ENCODE measurements around the gene C3orf52. TPM values are rescaled to one million over a fixed set of nuclear protein-coding genes. Genes with fewer than 3 reads are reported as not detected.
A peak's percentile ranks its signal among the peaks of the same experiment; 100 is the strongest.

C3orf52 gene
- total and polyA plus RNA-seq, 2 donors (not counting 1 experiment from before 2014, with no cell fraction given): 0.18 to 3.9 TPM

- Histone ChIP-seq H3K27me3 (replicated peaks in 1 of 4; ENCODE audit: control extremely low read depth in 1 of 4, control insufficient read depth in 3 of 4, insufficient read depth in 4 of 4, low read length in 3 of 4) (no peaks in the 10 kb centered on the region), H2AFZ (ENCODE audit: insufficient read depth, low read depth, low read length, poor library complexity, severe bottlenecking) (peak overlapping the region; percentile 34), H4K20me1 (ENCODE audit: control insufficient read depth, insufficient read depth, low read length, poor library complexity, severe bottlenecking) (no peaks in the 10 kb centered on the region), H3K36me3 (replicated peaks in 1 of 2; ENCODE audit: control extremely low read depth in 1 of 2, control insufficient read depth in 1 of 2, extremely low read depth in 1 of 2, insufficient read depth in 2 of 2, low read length in 1 of 2) (no peaks in the 10 kb centered on the region), H3K27ac (ENCODE audit: low read length in 2 of 2) (peak overlapping the region in 1 of 2 donors; percentile 90), H3K4me2 (replicated peaks; ENCODE audit: low read depth, low read length, poor library complexity, severe bottlenecking) (no peak overlapping the region), H3K4me1 (ENCODE audit: control insufficient read depth in 2 of 2, insufficient read depth in 2 of 2, low read length in 2 of 2) (peaks cover 66 to 73% of the 10 kb centered on the region in 2 donors), H3K4me3 (ENCODE audit: control extremely low read depth in 1 of 5, extremely low read depth in 1 of 5, insufficient read depth in 1 of 5, low read depth in 2 of 5, low read length in 4 of 5) (no peak overlapping the region), H3K9me3 (ENCODE audit: control extremely low read depth in 1 of 3, control insufficient read depth in 2 of 3, insufficient read depth in 1 of 3, low read length in 2 of 3) (no peaks in the 10 kb centered on the region), H3K9ac (ENCODE audit: low read length) (no peak overlapping the region), H3K79me2 (ENCODE audit: control insufficient read depth, insufficient read depth, low read length) (peaks cover 15% of the 10 kb centered on the region)
- peak overlapping the region; percentile 9 for H3K4me3 Mint-ChIP-seq
- no peak for DNase-seq
- ATAC-seq (ENCODE audit: low read depth): no peak
- intact Hi-C loops (cut with micrococcal nuclease): loop anchor here (5.0 kb wide), 2 partner anchors 338 to 858 kb away; partner anchors contain the start of gene GTPBP8
- 96% methylated on average over 5 of the region's 8 CpGs for WGBS (ENCODE audit: insufficient coverage)
- H3K27me3 Mint-ChIP-seq: no peaks in the 10 kb centered on the region
- H3K9me3 Mint-ChIP-seq (ENCODE audit: insufficient read depth): no peaks in the 10 kb centered on the region
- peaks cover 76% of the 10 kb centered on the region for H3K4me1 Mint-ChIP-seq
- peak overlapping the region; percentile 96 for H3K27ac Mint-ChIP-seq
- TF ChIP-seq CTCF (IDR thresholded peaks at IDR 0.05): no peak
- TF ChIP-seq EZH2 (IDR thresholded peaks at IDR 0.05; ENCODE audit: borderline replicate concordance, insufficient read depth, low read depth, low read length, poor library complexity, severe bottlenecking): no peak
- CTCF ChIA-PET: interaction anchor here (0.8 to 2.4 kb wide), 4 partner anchors 9 to 397 kb away, joined by 3 to 10 read pairs (median 6); partner anchors contain the start of gene SLC9C1
- POLR2A ChIA-PET: no interaction called here
Measured at GRCh38 chr3:112134335-112135124, 48.3 kb downstream of the C3orf52 start.

- Histone ChIP-seq H3K27ac (ENCODE audit: low read length in 2 of 2) (no peak overlapping the region), H3K79me2 (ENCODE audit: control insufficient read depth, insufficient read depth, low read length) (peaks cover 15% of the 10 kb centered on the region), H3K9me3 (ENCODE audit: control extremely low read depth in 1 of 3, control insufficient read depth in 2 of 3, insufficient read depth in 1 of 3, low read length in 2 of 3) (no peaks in the 10 kb centered on the region), H3K36me3 (replicated peaks in 1 of 2; ENCODE audit: control extremely low read depth in 1 of 2, control insufficient read depth in 1 of 2, extremely low read depth in 1 of 2, insufficient read depth in 2 of 2, low read length in 1 of 2) (no peaks in the 10 kb centered on the region), H3K9ac (ENCODE audit: low read length) (no peak overlapping the region), H3K27me3 (replicated peaks in 1 of 4; ENCODE audit: control extremely low read depth in 1 of 4, control insufficient read depth in 3 of 4, insufficient read depth in 4 of 4, low read length in 3 of 4) (no peaks in the 10 kb centered on the region), H3K4me1 (ENCODE audit: control insufficient read depth in 2 of 2, insufficient read depth in 2 of 2, low read length in 2 of 2) (peaks cover 52 to 58% of the 10 kb centered on the region in 2 donors), H4K20me1 (ENCODE audit: control insufficient read depth, insufficient read depth, low read length, poor library complexity, severe bottlenecking) (no peaks in the 10 kb centered on the region), H3K4me2 (replicated peaks; ENCODE audit: low read depth, low read length, poor library complexity, severe bottlenecking) (peak overlapping the region; percentile 38), H2AFZ (ENCODE audit: insufficient read depth, low read depth, low read length, poor library complexity, severe bottlenecking) (no peak overlapping the region), H3K4me3 (ENCODE audit: control extremely low read depth in 1 of 5, extremely low read depth in 1 of 5, insufficient read depth in 1 of 5, low read depth in 2 of 5, low read length in 4 of 5) (no peak overlapping the region)
- no peak for TF ChIP-seq EZH2 (IDR thresholded peaks at IDR 0.05; ENCODE audit: borderline replicate concordance, insufficient read depth, low read depth, low read length, poor library complexity, severe bottlenecking)
- no peak for TF ChIP-seq CTCF (IDR thresholded peaks at IDR 0.05)
- ATAC-seq (ENCODE audit: low read depth) (no peak), DNase-seq (peak; percentile 25)
- no peaks in the 10 kb centered on the region for H3K9me3 Mint-ChIP-seq (ENCODE audit: insufficient read depth)
- ChIA-PET POLR2A (interaction anchor here (0.6 kb wide), 1 partner anchor 51 kb away, joined by 4 read pairs; no protein-coding TSS in a partner anchor), CTCF (interaction anchor here (0.6 to 6.0 kb wide), 13 partner anchors 9 to 395 kb away, joined by 3 to 67 read pairs (median 5); partner anchors contain the start of genes CD200 and SLC9C1)
- no peaks in the 10 kb centered on the region for H3K27me3 Mint-ChIP-seq
- H3K27ac Mint-ChIP-seq: no peak overlapping the region
- no CpG with 5 or more reads among the region's 1 CpG for WGBS (ENCODE audit: insufficient coverage)
- intact Hi-C loops (cut with micrococcal nuclease): loop anchor here (2.0 kb wide), 1 partner anchor 199 kb away; no protein-coding TSS in a partner anchor
- H3K4me1 Mint-ChIP-seq: peaks cover 62% of the 10 kb centered on the region
- H3K4me3 Mint-ChIP-seq: peak overlapping the region; percentile 7
Measured at GRCh38 chr3:112136046-112136445, 49.9 kb downstream of the C3orf52 start.

Measured in B cell (primary cell).